NCI-H748 (cell line): ENCODE measurements around the gene PKHD1.
"Not testable (repeated sequence)": the region's sequence is repeated elsewhere in the genome, so short reads cannot be mapped to it uniquely, and the experiment has no call there.

ENCODE experiments used
- DNase-seq: peaks from one replicate; lab custom pipeline; 2025; ENCODE audit not compliant: unreplicated experiment; lab: John Stamatoyannopoulos, UW

The PKHD1 gene

DNA sequence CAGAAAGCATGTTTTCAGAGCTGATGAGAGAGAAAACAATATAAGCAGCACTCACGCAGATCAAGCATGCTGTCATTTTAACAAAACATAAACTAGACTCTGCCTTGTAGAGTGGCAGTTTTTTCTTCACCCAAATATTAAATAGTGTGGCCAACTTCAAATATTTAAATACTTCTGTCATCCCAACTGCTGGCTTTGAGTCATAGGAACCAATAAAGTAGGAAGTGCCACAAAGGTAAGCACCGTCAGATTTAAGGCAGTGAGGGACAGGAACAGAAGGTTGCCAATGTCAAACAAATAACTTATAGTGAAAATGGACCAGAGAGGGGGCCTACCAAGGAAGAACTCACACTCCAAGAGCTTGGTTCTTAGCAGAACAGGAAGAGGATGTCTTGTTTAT, 222.2 kb downstream of the PKHD1 start:
- no peak for DNase-seq

DNA sequence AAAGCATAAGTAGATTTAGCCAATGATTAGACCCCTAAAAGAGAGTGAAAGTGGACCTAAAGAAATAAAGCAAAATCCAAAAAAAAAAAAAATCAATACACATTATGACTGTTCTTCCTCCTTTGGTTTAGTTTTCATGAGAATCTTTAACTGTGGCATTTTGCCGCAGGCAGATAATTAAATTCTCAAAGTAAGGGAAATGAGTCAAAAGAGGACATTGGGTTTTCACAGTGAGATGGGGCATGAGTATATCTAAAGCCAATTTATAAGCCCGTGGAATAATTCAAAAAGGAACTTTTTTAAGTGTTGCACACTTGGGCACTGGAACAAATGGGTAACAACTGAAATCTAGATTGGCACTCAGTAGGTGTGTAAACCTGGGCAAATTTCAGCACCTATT, 230.3 kb downstream of the PKHD1 start:
- DNase-seq, result no peak

DNA sequence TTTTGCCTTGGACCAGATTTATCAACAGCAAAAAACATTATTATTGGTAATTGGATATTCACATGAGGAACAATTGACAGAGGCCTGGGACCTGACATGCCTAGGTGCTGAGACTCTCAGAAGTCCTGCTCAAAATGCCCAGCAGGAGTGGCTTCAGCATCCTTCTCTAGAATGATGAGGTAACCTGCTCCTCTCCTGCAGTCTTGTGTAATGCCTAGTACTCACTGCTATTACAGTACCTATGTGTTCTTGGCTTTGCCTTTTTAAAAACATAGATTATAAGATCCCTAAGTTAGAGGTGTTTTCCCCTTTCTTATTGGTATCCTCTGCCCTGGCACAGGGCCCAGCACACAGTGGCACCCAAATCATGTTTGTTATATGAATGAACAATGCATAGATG, 230.9 kb downstream of the PKHD1 start:
- no peak for DNase-seq

DNA sequence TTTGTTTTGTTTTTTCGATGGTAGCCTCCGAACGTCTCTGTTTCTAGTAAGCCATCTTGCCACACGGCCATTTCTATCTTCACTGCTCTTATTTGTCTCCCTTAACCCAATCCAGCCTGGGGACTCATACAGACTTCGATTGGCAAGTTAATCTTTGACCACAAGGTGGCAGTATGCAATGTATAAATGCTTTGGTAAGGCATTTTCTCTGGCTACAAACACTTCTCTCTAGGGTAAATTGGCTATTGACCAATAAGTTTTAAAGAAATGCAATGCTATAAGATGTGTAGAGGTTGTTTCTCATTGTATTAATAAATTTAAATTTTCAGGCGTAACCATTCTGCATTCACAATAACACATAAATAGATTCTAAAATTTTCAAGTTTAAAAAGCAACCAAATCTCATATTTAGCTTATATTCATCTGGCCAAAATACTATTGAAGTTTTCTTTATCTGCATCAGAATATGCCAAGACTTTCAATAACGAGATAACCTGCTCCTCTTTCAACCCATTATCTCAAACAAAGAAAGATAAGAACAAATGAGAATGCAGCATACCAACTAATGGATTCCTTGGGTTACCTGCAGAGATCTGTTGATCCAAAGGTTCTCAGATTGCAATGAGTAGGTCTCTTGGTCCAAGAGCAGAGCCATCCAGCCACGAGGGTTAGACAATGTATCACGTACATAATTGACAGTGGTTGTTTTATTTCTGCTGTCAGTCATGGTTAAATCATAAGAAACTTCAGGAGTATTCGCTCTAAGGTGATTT, 231.9 kb downstream of the PKHD1 start:
- peak; percentile 90 for DNase-seq

DNA sequence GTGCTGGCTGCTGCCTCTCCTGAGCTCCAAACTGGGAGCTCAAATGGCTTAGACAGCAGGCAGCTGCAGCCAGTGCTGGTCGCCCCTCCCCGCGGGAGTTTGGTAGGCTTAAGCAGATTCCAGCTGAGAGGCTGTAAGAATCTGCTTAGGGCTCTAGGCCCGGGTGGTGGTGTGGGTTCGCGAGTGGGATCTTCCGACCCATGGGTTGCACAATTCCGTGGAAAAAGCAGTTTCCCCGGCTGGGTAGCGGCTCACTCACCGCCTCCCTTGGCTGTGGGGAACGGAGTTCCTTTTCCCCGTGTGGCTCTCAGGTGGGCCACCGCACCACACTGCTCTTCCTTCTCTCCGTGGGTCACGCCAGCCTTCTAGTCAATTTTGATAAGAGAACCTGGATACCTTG, 232.5 kb downstream of the PKHD1 start:
- peak; percentile 31 for DNase-seq

DNA sequence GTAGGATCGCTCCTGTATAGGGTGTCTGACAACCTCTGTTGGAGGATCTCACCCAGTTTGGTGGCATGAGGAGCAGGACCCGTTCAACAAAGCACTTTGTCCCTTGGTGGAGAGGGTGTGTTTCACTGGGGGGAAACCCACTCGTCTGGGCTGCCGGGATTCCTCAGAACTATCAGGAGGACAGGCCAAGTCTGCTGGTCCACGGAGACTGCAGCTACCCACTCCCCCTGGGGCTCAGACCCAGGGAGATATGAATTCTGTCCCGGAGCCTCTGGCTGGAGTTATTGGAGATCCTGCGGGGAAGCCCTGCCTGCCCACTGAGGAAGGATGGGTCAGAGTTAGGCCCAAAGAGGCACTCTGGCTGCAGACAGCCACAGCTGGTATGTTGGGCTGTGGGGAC, 233.1 kb downstream of the PKHD1 start:
- no peak for DNase-seq

DNA sequence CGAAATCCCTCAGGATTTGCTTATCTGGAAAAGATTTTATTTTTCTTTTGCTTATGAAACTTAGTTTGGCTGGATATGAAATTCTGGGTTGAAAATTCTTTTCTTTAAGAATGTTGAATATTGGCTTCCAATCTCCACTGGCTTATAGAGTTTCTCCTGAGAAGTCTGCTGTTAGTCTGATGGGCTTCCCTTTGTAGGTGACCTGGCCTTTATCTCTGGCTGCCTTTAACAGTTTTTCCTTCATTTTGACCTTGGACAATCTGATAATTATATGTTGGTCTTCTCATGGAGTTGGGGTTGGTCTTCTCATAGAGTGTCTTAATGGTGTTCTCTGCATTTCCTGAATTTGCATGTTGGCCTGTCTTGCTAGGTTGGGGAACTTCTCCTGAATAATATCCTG, 234.3 kb downstream of the PKHD1 start:
- DNase-seq, result not testable (repeated sequence)

DNA sequence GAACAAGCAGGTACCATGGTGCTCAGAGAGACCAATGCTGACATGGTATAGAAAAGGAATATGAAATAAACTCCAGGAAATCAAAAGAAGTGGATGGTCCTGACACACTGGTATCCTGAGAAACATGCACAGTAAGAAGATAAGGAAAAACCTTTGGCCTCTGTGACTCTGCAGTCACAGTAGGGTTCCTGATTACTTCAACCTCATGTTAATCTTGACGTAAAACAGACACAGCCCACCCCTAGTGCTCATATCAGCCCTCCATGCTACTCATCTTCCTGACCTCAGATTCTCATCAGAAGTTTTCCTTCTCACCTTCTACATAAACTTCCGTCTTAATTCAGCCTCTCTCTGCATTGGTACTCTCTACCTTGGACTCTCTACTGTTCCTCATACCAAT, 240.9 kb downstream of the PKHD1 start:
- DNase-seq, result no peak

DNA sequence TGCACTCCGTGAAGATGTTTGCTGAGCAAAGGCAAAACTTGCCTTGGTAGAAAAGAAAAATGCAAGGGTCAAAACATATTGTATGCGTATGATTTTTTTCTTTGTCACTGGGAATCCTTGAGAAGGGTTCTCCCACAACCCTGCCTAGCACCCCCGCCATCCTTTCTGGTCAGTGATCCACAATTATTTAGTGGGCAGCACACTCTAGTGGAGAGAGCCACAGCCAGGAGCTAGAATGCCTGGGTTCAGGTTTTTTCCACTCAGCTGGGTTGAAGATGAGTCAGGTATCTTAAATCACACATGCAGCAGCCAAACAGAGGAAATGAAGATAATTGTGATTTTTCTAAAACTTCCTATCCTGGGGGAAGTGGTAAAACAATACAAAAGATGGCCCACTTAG, 243.1 kb downstream of the PKHD1 start:
- DNase-seq, result peak; percentile 57

DNA sequence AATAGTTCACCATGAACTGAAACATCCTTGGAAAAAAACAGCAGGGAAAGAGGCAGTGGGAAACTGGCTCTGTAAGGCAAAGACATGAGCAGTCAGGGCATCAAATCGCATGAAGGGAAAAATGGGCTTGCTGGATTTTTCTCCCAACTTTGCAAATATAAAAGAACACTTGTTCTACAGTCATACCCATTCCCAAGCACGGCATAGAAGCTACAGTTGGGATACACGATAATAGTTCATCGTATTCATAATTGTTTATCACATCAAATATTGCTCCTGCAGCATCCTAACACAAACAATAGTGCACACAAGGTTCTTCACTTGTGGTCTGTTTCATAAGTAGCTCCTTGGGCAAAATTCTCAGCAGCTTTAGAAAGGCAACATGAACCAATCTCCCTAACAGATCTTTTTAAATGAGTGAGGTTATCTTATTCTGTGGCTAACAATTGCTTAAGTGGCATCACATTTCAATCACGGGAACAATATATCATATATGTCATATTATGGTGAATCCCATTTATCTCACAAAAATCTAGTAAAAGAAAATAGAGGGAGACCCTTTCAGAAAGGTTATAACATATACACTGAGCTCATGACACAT, 243.9 kb downstream of the PKHD1 start:
- DNase-seq, result no peak

DNA sequence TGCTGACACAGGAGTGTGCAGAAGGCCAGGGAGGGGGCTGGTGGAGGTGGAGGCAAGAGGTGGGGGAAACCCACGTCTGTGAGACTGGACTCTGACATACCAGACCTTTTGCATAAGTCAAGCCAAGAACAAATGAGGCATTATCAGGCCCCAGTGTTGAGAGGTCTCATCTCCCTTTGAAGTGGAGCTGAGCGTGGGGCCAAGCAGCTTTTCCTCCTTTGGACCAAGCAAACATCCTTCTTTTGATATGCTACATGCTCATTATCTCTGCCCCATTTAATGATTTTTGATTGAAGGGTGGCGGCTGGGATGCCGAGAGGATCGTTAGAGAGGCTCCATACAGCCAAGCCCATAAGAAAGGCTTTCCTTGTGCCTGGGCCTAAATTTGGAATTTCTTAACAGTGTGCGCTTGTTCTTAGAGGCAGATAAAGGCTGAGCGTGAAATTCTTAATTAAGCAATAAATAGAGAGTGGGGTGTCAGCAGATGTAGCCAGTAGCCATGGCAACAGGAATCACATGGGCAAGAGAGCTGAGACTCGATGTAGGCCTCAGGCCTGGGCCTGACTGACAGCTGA, 244.5 kb downstream of the PKHD1 start:
- peak; percentile 94 for DNase-seq

DNA sequence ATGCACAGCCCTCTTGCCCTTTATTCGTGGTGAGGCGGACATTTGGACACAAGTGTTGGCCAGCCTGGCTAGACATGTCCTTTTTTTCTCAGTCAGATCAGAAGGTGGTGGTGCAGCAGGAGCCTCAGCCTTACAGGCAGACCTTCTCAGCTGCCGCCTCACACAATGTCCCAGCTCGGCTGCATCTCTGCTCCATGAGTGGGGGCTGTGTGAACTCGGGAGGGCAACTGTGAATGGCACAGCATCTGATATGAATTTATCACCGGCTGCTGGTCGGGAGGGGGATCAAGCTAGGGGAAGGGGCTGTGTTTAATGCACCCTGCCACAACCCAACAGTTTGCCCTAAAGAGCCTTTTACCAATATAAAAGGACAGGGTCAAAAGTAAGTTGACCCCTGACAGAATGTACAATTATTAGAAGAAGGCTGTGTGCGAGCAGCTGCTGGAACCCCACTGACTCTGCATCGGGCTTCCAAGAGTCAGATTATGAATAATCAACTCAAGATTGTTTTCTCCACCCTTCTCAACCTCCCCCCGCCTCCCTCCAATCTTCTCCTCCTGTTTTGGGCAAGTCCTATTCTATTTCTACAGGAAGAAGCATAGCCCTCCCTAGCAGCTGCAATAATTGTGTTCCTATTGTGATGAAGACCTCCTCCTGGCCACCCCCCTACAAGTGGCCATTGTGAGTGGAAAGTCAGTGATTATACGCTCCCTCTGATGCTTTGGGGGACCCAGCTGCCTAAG, 245.2 kb downstream of the PKHD1 start:
- peak; percentile 94 for DNase-seq

DNA sequence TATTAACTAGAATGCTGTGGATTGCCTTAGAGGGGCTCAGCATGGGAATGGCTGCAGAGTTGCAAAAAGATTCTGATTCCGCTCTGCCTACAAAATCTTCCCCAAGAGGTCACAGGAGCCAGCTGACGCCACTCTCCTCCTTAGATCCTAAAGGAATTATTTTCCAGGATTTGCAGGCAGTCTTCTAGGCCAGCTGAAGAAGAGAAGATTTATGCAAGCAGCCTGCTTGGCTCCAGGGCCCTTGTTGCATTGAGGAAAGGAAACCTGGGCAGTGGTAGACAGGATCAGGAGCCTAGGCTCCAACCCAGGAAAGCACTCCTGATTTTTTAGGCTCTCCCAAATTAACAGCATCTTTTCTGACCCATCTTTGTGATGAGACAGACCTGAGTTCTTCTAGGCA, 245.8 kb downstream of the PKHD1 start:
- DNase-seq, result no peak

DNA sequence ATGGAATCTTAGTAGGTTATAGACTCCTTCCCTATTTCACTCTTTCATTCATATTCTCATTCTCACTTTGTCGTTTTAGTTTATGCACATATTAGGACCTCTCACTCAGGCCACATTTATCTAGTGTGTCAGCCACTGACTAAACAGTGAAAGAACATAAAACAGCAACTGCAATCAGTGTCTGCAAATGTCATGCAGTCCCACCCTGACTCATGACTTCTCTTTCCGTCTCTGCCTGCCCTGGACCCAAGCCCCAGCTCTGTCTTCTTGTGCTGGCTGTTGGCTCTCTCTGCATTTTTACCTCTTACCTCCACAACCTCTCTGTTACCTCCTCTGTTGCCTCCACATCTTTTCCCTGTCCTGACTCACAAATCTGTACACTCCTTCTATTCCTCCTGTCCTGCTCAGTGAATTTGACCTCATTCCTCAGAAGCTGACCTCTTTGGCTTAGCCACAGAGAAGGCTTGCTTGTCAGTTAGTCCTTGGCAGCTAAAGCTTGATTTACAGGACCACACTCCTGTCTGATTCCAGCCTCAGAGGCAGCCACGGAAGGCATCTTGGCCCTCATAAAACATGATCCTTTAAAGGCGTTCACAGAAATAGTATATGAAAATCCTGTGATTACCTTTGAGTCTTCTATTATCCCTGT, 247.6 kb downstream of the PKHD1 start:
- DNase-seq, result no peak

DNA sequence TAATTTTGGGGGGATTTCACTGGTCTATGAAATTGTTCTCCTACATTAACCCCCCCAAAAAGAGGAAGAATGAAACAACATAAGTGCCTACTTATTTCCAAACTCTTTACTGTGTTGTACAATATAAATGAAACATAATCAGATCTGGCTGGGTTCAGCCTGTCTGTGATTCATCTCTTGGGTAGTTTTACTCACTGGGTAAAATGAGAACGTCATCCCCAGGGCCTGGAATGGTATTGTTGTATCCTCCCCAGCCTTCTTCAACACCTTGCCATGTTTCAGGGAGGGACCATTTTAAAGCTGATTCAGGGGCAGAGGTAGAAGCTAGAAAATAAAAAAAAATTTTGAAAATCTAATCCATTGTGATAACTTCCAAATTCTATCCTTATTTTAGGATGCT, 256.7 kb downstream of the PKHD1 start:
- DNase-seq, result no peak

DNA sequence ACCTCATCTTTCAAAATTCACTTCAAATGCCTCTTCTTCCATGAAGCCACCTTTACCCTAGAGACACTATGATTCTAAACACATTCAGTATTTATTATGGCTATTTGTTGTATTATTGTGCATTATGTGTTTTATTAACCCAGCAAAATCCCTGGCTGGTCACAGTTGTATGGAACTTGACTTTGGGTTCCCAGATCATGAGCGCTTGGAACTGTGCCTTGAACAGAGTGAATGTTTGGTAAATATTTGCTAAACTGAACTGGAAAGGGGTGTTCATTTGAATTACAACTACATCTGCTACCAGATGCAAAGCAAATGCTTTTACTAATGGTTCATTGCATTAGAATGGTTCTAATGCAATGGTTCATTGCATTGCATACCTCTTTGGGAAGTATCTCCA, 259.8 kb downstream of the PKHD1 start:
- peak; percentile 38 for DNase-seq

DNA sequence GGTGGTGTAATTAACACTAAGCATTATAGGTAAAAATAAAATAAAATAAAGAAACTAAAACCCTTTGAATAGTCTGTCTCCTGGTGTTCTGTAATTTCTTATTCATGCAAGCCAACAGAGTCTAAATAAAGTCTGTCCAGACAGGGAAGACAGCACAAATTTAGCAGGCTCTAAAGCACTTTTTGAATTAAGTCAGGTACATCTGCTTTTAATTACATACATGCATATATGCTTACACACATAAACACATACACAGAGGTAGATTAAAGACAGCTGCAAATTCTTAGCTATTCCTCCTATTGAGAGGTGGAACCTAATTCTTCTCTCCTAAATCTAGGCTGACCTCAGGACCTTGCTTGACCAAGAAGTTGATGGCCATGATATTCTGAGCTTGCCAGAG, 262.5 kb downstream of the PKHD1 start:
- no peak for DNase-seq

DNA sequence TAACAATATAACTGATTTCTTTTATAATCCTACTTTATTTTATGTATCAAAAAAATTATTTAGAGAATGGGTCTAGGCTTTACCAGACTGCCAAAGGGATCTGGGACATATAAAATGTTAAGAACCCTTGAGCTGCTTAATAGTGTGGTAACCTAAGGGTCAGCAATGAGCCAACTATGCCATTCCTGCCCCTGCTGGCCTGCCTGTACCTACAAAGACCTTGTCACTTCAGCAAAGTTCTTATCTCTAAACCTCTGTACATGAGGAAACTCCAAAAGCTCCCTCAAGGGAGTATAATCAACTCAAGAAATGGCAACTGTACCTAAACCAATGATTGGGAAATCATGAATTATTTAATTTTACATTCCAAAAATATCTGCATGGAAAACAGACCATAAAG, 266.9 kb downstream of the PKHD1 start:
- no peak for DNase-seq

DNA sequence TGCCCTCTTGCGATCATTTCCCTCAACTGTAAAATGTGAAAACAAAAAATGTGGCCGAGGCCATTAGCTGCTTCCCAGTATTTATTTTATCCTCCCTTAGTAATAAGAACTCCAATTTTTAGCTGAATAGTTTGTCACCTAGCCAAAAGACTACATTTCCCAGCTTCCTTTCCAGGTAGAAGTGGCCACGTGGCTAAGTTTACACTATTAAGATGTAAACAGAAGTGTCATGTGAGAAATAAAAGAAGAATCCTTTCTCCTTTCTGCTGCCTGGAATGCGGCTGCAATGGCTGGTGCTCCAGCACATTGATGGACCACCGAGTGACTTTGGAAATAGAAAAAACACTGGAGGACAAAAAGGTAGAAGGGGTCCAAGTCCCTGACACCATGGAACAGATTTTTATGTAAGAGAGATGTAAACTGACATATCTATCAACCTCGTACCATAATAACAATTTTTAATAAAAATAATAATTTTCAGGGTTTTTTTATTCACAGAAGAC, 268.8 kb downstream of the PKHD1 start:
- DNase-seq, result peak; percentile 20

DNA sequence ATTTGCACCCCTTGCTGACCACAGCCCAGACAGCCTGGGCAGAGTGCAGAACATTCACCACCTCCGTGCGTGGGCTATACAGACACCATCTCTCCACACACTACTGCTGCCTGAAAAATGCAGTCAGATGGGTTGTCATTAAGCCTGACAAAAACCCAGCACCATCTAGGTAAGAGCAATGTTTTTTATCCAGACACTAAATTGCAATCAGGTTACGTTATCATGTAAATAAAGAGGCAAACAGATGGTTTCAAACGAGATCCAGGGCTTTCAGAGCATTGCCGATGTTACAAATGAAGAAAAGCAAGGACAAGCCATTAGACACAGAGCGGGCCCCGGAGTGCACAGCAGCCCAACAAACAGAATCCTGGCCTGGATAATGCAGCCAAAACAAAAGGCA, 269.6 kb downstream of the PKHD1 start:
- no peak for DNase-seq

DNA sequence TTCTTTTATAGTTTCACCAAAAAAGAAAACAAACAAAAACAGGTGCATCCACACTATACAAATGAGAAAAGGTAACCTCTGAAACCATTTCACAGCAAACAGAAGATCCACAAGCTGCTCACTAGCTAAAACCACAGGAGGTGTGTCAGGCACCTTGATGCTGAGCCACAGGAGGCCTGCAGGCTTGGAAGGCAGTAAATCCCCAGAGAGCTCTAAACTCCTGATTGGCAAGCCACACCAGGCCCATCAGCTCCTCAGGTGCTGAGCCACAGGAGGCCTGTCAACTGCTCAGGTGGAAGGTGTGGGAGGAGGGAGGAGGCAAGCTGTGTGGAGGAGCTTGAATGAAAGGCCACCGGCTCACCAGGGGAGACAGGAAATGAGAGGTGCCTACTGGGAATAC, 273.0 kb downstream of the PKHD1 start:
- DNase-seq, result no peak
